OCI-M1 (cell line): Measurements from ENCODE around the gene SPEM1.

Source experiments
- DNase-seq: peaks from one replicate; lab custom pipeline; 2025; lab: John Stamatoyannopoulos, UW

The SPEM1 gene

DNA sequence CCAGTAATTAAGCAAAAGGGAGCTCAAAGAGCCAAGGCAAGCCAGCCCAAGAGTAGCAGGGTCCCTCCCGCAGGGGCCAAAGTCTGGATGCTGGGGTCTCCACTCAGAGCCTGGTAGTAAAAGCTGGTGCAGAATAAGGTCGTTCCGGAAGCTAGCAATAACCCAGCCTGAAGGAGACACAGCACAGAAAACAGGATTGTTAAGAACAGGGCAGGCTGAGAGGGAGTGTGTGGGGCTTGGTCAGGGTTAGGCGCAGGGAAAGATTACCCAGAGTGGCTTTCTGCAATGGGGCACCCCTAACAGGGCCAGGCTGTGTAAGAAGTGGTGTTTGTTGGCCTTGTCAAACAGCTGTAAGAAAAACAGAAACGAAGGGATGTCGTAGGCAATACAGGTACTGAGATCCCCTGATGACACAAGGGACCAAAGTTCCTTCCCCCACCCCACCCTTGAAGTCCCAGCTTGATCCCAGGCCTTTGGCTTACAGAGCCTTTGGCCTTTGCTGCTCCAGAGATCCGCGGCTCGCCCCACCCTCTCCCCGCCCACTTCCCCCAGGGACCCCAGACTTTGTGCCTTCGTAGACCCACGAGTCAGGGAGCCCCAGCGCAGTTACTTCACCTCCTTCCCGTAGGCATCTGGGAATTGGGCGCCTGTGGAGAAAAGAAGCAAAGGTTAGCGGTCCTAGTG is 16.9 kb upstream of the SPEM1 start:
- DNase-seq, result no peak

DNA sequence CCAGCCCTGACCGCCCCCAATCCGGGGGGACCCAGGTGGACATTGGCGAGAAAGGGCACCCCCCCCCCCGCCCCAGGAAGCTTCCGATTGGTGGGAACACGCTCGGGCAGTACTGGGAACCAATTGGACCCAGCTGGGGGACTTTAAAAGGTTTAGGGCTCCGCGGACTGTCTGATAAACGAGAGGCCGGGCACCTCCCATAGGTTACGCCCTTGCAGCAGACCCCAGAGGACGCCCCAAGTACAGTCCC is 16.5 kb upstream of the SPEM1 start:
- no peak for DNase-seq

DNA sequence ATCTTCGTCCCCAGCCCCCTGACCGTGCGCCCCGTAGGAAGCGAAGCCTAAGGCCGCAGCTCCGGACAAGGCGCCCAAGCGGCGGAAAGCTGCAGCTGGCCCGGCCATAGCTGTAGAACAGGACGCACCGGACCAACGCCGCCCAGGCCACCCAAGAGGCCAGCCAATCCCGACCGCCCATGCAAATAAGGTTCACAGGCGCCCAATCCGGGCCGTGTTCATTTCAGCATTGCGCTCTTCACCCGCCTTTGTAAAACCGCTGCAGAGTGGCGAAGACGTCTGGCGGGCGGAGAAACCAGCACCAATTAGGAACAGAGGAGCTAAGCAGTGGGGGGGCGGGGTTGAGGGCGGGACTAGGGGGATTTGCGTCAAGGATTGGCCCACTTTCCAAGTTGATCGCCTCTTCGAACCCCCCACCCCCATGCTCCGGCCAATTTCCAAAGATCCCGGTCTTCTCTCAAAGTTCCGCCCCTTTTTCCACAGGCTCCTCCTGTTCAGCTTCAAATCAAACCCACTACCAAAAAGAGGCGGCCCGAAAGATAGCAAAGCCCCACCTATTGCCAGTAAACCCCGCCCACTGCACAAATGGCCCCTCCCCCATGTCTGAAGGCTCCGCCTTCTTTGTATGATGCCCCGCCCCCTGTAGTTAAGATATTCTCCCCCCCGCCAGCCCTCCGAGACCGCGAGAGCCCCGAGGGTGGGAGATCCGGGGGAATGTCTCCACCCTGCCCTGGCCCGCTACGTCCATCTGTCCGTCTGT is 16.0 kb upstream of the SPEM1 start, which contains the start of gene TMEM256:
Gene TMEM256 (minus strand): TSS at position 121 of the 760 bp plus-strand sequence. CDS start 13 bp downstream, at position 108.
- DNase-seq, result peak; percentile 100

DNA sequence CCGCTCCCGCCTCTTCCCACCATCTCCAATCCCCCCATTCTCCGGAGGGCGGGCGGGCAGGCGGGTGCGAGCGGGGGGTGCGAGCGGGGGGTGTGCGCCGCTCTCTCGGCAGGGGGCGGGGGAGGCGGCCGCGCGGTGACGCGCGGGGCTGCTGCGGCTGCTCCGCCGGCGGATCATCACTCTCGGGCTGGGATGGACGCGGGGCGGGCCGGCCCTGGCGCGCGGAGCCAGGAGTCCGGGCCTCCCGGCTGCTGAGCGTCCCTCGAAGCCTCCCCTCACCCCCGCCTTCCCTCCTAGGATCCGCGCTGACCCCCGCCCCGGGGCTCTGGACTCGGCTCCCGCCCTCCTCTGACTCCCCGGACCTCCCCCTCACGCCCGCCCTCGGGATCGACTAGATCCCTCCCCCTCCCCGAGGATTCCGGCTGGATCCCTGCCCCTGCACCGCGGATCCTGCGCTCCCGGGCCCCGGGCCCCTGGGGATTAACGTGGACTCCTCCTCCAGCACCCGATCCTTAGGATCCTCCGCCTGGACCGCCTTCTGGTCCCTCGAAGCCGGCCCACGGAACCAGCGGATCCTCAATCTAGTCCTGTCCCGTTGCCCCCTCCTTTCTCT is 15.3 kb upstream of the SPEM1 start:
- DNase-seq, result no peak

DNA sequence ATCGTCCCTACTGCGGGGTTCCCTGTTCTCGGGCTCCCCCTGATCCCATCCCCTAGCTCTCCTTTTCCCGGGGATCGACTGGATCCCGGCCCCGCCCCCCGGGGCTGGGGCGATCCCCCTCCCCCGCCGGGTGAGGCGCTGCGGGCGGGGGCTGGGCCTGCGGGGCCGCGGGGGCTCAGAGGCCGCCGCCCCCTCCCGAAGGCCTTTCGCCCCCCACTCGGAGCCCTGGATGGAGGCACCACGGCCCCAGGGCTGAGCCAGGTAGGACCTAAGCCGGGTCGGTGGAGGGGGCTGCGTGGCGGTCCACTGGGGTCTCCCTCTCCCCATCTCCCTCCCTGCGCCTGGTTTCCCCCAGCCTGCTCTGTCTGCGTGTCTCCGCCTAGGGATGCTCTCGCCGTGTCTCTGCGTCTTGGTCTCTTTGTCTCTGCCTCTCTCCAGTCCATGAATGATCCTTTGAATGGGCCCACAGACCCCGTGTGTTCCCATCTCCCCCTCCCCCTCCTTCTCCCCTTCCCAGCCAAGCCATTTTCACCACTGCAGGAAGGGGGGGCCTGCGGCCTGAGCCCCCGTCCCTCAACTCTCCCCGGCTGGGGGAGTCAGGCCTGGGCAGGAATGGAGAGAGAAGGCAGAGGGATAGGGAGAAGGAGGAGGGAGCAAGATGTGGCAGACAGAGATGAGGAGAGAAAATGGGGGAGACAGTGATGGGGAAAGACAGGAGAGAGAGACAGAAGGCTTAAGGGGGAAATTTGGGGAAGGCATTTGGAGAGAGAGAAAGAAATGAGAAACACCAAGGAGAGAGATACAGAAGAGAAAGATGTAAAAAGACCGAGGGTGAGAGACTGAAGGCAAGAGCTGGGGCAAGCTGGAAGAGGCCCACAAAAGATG is 14.5 kb upstream of the SPEM1 start:
- no peak for DNase-seq

DNA sequence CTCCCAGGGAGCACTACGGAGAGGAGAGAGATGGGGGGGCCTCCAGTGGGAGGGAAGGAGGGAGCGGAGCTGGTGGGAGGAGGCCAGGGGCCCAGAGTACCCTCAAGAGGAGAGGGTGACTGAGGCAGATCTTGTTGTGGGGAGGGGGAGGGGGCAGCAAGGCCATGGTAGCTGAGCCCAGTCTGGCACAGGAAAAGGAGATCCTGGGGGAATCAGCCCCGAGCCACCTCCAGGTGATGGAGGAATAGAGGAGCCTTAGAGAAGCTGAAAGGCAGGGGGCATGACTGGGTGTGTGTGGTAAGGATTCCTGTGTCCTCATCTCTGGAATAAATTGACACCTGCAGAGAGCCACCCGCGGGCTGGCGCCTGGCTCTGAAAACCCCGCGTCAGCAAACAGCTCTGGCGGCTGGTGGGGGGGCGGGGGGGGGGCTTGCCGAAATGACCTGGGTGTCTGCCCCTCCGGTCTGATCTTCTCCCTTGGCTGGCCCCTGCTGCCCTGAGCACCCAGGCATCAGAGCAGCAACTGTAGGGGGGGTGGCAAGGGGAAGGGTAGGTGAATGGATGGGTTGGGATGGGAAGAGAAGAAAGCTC is 13.8 kb upstream of the SPEM1 start:
- no peak for DNase-seq

DNA sequence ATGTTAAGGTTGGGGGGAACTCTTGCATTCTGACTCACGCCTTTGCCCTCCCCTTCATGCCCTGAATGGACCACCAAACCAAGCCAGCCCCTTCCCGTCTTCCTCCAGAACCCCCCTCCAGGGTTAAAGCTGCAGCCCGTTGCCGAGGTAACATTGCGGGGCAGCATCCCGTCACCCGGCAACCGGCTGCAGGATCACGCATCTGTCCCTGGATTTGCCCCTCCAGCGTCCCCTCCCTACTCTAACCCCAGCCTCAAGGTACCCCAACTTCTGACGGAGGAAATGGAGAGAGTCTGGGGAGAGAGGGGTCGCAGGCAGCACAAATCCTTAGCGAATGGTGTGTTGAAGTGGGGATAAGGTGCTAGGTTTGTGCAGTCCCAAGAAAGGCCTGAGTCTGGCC is 13.0 kb upstream of the SPEM1 start:
- DNase-seq, result no peak

DNA sequence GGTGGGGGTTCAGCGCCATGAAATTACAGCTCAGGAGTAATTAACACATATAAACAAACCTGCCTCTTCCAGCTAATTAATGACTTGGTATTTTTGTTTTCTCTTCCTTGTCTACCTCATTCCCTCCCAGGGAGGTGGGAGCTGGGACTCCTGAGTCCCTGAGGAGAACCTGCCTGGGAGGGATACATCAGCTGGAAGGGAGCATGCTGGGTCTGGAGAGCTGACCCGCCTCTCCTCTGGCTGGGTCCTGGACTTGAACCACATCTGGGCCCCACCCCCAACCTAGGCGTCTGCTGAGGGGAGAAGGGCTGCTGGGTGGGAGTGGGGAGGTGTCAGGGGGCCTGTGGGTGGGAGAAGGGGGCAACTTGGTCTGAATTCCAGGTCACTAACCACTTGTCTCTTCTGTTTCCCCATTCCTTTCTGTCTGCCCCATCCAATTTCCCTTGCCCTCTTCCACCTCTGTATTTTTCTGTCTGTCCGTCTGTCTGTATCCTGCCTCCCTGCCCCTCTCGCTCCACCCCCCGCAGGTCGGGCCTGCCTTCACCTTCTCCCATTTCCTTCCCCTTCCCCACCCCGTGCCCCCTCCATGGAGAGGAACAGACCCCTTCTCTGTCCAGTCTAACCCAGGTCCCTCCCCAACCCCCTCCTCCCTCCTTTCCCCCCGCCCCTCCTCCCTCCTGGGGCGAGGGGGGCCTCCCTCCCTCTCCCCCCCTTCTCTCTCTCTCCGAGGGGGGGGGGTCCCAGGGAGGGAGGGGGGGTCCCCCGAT is 12.5 kb upstream of the SPEM1 start, which contains the start of gene NLGN2:
Gene NLGN2 (plus strand): TSS at position 361 of the 767 bp plus-strand sequence. CDS start 411 bp downstream, outside the sequence.
- DNase-seq, result no peak

DNA sequence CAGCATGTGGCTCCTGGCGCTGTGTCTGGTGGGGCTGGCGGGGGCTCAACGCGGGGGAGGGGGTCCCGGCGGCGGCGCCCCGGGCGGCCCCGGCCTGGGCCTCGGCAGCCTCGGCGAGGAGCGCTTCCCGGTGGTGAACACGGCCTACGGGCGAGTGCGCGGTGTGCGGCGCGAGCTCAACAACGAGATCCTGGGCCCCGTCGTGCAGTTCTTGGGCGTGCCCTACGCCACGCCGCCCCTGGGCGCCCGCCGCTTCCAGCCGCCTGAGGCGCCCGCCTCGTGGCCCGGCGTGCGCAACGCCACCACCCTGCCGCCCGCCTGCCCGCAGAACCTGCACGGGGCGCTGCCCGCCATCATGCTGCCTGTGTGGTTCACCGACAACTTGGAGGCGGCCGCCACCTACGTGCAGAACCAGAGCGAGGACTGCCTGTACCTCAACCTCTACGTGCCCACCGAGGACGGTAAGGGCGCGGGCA is 11.8 kb upstream of the SPEM1 start:
- DNase-seq, result no peak

DNA sequence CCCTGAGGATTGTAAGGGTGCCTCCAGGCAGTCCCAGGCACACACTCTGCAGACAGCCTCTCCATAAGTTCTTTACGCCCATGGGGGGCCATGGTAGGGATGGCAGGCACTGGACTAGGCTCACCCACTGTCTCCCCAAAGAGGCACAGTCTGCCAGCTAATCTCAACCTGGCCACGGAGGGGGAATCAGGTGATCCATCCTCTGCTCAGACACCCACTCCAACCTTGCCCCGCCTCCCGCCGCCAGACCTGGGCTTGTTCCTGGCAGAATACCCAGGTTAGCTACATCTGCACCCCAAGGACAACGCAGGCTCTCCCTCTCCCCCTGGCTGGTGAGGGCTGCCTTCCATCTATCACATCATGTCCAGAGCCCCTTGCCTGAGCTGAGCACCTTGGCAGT is 11.3 kb upstream of the SPEM1 start:
- DNase-seq, result no peak

DNA sequence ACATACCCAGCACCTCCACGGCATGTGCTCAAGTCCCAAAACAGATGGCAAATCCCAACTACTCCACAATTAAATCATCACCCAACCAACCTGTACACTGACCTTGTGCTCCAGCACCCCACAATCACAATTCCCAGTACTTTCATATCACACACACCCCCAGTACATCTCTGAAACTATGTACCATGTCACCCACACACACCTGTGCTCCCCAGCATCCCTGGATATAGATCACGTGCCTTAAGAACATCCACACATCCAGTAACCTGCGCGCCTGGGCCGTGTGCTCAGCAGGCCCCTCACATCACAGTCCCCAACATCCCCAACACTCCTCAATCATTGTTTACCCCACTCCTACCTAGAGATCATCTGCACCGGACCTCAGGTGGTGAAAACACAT is 10.4 kb upstream of the SPEM1 start:
- DNase-seq, result no peak

DNA sequence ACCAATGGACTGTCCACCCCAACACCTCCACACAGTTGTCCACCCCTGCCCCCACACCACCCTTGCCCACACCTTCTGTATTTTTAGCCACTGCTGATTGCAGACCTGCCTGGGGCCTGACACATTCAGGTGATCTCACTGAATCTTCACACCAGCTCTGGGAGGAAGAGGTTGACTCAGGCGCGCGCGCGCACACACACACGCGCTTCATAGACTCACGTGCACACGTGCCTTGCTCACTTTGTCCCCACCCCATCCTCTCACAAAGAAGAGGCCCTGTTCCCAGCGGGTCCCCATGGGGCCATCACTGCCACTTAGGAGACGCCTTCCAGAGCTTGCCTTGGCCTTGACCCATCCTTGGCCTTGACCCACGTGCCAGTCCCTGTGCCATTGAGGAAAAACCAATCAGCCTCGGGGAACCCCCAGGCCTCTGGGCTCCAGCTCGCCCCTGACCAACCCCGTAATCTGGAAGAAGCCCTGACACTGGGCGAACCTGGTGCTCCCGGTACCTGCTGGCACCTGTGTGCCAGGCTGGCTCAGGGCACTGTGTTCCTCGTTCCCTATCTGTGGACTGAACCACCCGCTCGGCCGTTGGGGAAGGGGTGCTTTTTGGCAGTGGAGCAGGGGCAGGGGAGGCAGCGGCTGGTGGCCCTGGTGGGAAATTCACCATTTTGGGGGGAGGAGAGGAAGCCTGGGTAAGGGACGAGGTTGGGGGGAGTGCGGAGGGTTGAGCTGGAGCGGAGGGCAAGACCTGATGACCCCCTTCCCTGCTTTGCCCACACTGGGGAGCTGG is 9.3 kb upstream of the SPEM1 start:
- DNase-seq, result no peak

DNA sequence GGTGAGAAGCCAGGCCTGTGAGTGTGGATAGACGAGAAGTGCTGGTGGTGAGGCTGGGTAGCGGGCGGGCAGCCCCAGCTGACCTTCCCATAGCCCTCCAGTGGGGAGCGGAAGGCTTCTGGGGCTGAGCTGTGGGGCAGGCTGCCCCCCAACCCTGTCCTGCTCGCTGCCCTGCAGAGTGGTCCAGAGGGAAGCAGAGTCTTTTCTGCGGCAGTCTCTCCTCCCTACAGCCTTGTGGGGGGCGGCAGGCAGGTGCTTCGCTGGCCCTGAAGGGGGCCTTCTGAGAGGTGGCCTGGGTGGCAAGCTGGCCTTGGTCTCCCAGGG is 8.7 kb upstream of the SPEM1 start:
- DNase-seq, result no peak

DNA sequence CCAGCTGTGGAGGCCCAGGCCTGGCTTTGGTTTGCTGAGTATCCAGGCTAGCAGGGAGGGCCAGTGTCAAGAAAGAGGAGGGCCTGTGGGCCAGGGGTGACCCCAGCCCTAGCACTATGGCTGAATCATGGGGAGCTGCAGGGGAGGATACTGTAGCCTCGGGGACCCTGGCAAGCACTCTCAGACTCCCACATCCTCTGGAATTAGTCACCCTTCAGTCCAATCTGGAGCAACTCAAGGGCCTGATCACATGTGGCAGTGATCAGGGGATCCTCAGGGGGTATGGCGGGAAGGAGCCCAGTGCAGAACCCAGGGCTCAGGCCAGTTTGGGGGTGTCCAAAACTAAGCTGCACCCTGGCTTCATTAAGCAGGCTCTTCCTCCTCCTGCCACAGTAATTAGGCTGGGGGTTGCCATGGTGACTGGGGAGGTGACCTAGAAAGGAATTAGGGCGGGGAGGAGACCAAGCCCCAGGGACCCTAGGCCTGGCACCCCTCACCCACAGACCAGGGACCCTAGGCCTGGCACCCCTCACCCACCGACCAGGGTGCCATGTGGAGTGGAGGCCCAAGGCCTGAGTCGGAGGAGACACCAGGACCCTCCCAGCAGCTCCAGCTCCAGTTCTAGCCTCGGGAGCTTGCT is 6.7 kb upstream of the SPEM1 start:
- no peak for DNase-seq

DNA sequence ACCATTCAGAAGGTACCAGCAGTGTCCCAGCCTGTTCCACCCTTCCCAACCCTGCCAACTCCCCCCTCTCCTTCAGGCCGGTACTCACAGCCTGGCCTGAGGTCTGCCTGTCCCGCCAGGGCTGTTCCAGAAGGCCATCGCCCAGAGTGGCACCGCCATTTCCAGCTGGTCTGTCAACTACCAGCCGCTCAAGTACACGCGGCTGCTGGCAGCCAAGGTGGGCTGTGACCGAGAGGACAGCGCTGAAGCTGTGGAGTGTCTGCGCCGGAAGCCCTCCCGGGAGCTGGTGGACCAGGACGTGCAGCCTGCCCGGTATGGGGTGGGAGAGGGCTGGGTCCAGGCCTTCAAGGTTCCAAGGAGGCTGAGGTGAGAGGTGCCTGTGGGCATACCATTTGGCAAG is 5.3 kb upstream of the SPEM1 start:
- DNase-seq, result no peak

DNA sequence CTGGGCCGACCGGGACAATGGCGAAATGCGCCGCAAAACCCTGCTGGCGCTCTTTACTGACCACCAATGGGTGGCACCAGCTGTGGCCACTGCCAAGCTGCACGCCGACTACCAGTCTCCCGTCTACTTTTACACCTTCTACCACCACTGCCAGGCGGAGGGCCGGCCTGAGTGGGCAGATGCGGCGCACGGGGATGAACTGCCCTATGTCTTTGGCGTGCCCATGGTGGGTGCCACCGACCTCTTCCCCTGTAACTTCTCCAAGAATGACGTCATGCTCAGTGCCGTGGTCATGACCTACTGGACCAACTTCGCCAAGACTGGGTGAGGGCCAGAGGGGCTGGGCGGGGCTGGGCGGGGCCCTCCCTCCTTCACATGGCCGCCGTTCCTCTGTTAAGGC is 4.3 kb upstream of the SPEM1 start:
- no peak for DNase-seq

DNA sequence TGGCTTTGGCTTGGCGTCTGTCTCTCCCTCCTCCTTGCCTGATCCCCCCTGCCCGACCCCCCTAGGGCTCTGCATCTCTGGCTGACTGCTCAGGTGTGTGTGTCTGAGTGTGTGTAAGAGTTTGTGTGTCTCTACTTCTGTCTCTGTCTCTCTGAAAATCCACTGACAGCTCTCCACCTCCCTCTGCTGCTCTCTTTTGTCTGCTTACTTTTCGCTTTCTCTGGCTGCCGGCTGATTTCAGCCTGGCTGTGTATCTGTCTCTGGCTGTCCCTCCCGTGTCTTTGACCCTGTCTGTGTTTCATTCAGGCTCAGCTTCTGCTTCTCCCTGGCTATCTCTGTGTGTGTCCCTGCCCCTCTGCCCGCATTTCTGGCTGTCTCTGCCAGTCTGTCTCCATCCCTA is 3.8 kb upstream of the SPEM1 start:
- peak; percentile 32 for DNase-seq

DNA sequence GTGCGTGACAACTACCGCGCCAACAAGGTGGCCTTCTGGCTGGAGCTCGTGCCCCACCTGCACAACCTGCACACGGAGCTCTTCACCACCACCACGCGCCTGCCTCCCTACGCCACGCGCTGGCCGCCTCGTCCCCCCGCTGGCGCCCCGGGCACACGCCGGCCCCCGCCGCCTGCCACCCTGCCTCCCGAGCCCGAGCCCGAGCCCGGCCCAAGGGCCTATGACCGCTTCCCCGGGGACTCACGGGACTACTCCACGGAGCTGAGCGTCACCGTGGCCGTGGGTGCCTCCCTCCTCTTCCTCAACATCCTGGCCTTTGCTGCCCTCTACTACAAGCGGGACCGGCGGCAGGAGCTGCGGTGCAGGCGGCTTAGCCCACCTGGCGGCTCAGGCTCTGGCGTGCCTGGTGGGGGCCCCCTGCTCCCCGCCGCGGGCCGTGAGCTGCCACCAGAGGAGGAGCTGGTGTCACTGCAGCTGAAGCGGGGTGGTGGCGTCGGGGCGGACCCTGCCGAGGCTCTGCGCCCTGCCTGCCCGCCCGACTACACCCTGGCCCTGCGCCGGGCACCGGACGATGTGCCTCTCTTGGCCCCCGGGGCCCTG is 3.0 kb upstream of the SPEM1 start:
- DNase-seq, result no peak

DNA sequence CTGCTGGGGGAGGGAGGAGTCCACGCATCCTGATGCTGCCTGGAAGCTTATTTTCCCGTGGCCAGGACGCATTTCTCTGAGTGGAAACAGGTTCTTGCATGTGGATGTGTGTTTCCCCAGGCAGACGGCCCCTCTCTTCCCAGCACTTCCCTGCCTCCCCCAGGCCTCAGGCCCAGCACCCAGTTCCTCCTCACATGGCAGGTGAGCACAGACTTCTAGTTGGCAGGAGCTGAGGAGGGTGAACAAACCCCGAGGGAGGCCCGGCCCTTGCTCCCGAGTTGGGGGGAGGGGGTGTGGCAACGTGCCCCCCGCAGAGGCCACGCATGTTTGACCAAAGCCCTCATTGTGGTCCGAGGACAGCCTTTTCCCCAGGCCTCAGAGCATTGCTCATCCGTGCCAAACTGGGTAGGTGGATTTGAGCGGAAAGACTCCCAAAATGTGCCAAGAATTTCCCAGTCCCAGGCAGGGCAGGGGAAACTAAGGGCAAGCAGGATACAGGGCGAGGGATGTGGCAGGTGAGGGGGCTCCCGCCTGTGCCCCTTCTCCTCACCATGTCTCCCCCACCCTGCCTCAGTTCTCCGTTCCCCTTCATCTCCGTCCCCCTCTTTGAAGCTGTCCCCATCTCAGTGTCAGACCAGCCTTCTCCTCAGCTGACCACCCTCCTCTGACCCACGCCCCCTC is 1.5 kb upstream of the SPEM1 start:
- no peak for DNase-seq
